Trophoblast cell (in vitro differentiated cells and primary cell): ENCODE measurements around the gene CSMD2.

Experiments used
- DNase-seq, 2 donors: peaks; one replicate each; pipeline ENCODE4 v3.0.0-alpha.2; 2016
- H2AFZ ChIP-seq: 2 replicates; pipeline ENCODE4 v1.6.1; 2013; ENCODE audit warnings: low read length, moderate library complexity, mild to moderate bottlenecking; ENCODE audit not compliant: insufficient read depth, poor library complexity
- H2AK5ac ChIP-seq: 2 replicates; pipeline ENCODE4 v1.6.1; 2013; ENCODE audit warnings: mild to moderate bottlenecking, low read length
- H2BK120ac ChIP-seq: 2 replicates; pipeline ENCODE4 v1.6.1; 2013; ENCODE audit warnings: low read length, mild to moderate bottlenecking, moderate library complexity; ENCODE audit not compliant: insufficient read depth, poor library complexity
- H2BK12ac ChIP-seq: 2 replicates; pipeline ENCODE4 v1.6.1; 2013; ENCODE audit warnings: mild to moderate bottlenecking, low read length, moderate library complexity
- H2BK5ac ChIP-seq: 2 replicates; pipeline ENCODE4 v1.6.1; 2013; ENCODE audit warnings: low read length, low read depth, moderate library complexity, mild to moderate bottlenecking; ENCODE audit not compliant: poor library complexity
- H3K14ac ChIP-seq: 2 replicates; pipeline ENCODE4 v1.6.1; 2013; ENCODE audit warnings: mild to moderate bottlenecking, low read length
- H3K18ac ChIP-seq: 2 replicates; pipeline ENCODE4 v1.6.1; 2013; ENCODE audit warnings: mild to moderate bottlenecking, low read length
- H3K23ac ChIP-seq: 2 replicates; pipeline ENCODE4 v1.6.1; 2013; ENCODE audit warnings: low read length
- H3K27ac ChIP-seq: 2 replicates; pipeline ENCODE4 v1.5.1; 2013; ENCODE audit warnings: low read depth, mild to moderate bottlenecking, inconsistent platforms, low read length, moderate library complexity
- H3K27me3 ChIP-seq: 2 replicates; pipeline ENCODE4 v1.6.1; 2013; ENCODE audit warnings: inconsistent platforms, mild to moderate bottlenecking, low read length, moderate library complexity; ENCODE audit not compliant: insufficient read depth
- H3K36me3 ChIP-seq, 2 experiments: 1 replicate in 1 of 2; 2 replicates in 1 of 2; pipeline ENCODE4 v1.6.1; 2013; ENCODE audit warnings: low read length in 2 of 2, mild to moderate bottlenecking in 2 of 2, moderate library complexity in 1 of 2; ENCODE audit not compliant: insufficient read depth in 2 of 2, control insufficient read depth in 1 of 2
- H3K4ac ChIP-seq: 2 replicates; pipeline ENCODE4 v1.6.1; 2013; ENCODE audit warnings: low read depth, mild to moderate bottlenecking, low read length, moderate library complexity
- H3K4me1 ChIP-seq, 2 experiments: 1 replicate in 1 of 2; 2 replicates in 1 of 2; pipeline ENCODE4 v1.6.1; 2013; ENCODE audit warnings: low read length in 2 of 2, mild to moderate bottlenecking in 2 of 2, moderate library complexity in 1 of 2; ENCODE audit not compliant: insufficient read depth in 2 of 2, control insufficient read depth in 1 of 2
- H3K4me2 ChIP-seq: 2 replicates; pipeline ENCODE4 v1.6.1; 2013; ENCODE audit warnings: inconsistent platforms, mild to moderate bottlenecking, low read length, moderate library complexity
- H3K4me3 ChIP-seq: 2 replicates; pipeline ENCODE4 v1.5.1; 2013; ENCODE audit warnings: mild to moderate bottlenecking, low read depth, low read length, inconsistent platforms
- H3K79me1 ChIP-seq: one replicate; pipeline ENCODE4 v1.6.1; 2013; ENCODE audit warnings: low read length
- H3K79me2 ChIP-seq: 2 replicates; pipeline ENCODE4 v1.6.1; 2013; ENCODE audit warnings: low read length, mild to moderate bottlenecking; ENCODE audit not compliant: control insufficient read depth, insufficient read depth, poor library complexity
- H3K9ac ChIP-seq: 2 replicates; pipeline ENCODE4 v1.6.1; 2013; ENCODE audit warnings: mild to moderate bottlenecking, low read length
- H3K9me3 ChIP-seq: 2 replicates; pipeline ENCODE4 v1.6.1; 2013; ENCODE audit warnings: low read depth, mild to moderate bottlenecking, control low read depth, inconsistent platforms, low read length; ENCODE audit not compliant: insufficient read depth
- H4K12ac ChIP-seq: 2 replicates; pipeline ENCODE4 v1.6.1; 2013; ENCODE audit warnings: low read depth, mild to moderate bottlenecking, low read length, moderate library complexity
- H4K8ac ChIP-seq: 2 replicates; pipeline ENCODE4 v1.6.1; 2013; ENCODE audit warnings: low read depth, mild to moderate bottlenecking, low read length, moderate library complexity
- H4K91ac ChIP-seq: one replicate; pipeline ENCODE4 v1.6.1; 2013; ENCODE audit warnings: low read depth, mild to moderate bottlenecking, low read length, moderate library complexity
- WGBS: extraction: QIAGEN DNeasy Blood & Tissue Kit; methylation state at CpG from one replicate; pipeline ENCODE4 v1.1.7; 2013; ENCODE audit warnings: missing lambda C conversion rate; ENCODE audit not compliant: insufficient read length, insufficient coverage; ENCODE audit errors: extremely low coverage; 5-methylcytosine and 5-hydroxymethylcytosine counted together

CSMD2 gene

DNA sequence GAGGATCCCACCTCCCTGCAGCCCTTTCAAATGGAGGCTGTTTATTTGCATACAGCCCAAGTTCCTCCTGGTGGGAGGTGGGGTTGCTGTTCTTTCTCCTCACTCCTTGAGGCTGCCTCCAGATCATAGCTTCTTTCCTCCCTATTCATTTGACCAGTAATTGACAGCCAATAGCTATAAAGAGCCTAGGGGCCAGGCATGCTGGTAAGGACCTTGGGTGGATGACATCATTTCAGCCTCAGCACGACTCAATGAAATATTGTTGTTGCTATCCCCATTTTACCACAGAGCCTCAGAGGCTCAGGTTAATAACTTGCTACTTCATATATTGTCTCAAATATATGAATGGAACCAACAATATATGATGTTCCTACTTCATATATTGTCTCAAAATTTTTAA is 661.5 kb downstream of the CSMD2 start:
- WGBS: no CpG with 5 or more reads among the region's 1 CpG
- H3K4me3 ChIP-seq: no peak overlapping the region
- no peak overlapping the region for H3K14ac ChIP-seq
- H2BK120ac ChIP-seq: no peak overlapping the region
- DNase-seq: no peak
- no peaks in the 10 kb centered on the region for H3K9me3 ChIP-seq
- no peak overlapping the region for H4K91ac ChIP-seq
- H3K36me3 ChIP-seq: no peaks in the 10 kb centered on the region
- H3K79me1 ChIP-seq: no peaks in the 10 kb centered on the region
- no peak overlapping the region for H2AFZ ChIP-seq
- H2BK12ac ChIP-seq: no peak overlapping the region
- no peaks in the 10 kb centered on the region for H3K27me3 ChIP-seq
- H4K8ac ChIP-seq: no peak overlapping the region
- peaks cover 4% of the 10 kb centered on the region in 2 experiments for H3K4me1 ChIP-seq
- H3K4me2 ChIP-seq: no peak overlapping the region
- H2AK5ac ChIP-seq: no peak overlapping the region
- no peak overlapping the region for H3K9ac ChIP-seq
- no peak overlapping the region for H3K4ac ChIP-seq
- H3K27ac ChIP-seq: no peak overlapping the region
- no peak overlapping the region for H2BK5ac ChIP-seq
- H3K18ac ChIP-seq: no peak overlapping the region
- no peaks in the 10 kb centered on the region for H3K79me2 ChIP-seq
- no peak overlapping the region for H4K12ac ChIP-seq
- no peak overlapping the region for H3K23ac ChIP-seq

DNA sequence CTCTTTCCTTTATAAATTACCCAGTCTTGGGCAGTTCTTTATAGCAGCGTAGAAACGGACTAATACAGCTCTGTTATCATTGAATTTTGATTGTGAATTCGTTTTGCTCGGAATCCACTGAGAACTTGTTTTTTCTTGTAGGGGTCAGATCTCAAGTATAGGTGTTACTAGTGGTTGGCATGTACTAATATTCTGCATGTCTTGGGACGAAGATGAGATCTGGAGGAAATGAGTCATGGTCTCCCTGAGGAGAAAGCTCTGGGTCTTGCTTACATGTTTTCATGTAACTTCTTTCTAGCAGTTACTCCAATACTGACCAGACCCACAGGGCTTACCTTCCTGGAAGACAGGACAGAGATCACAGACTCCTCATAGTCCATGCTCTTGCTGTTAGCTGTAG is 662.3 kb downstream of the CSMD2 start:
- peak in 1 of 2 donors; percentile 2 for DNase-seq
- Histone ChIP-seq H2BK5ac (no peak overlapping the region), H3K4me1 (peaks cover 4% of the 10 kb centered on the region in 2 experiments), H3K36me3 (no peaks in the 10 kb centered on the region), H4K12ac (no peak overlapping the region), H4K8ac (no peak overlapping the region), H2BK120ac (no peak overlapping the region), H3K4ac (no peak overlapping the region), H3K14ac (no peak overlapping the region), H3K27ac (no peak overlapping the region), H3K4me2 (no peak overlapping the region), H3K18ac (no peak overlapping the region), H3K9ac (no peak overlapping the region), H3K27me3 (no peaks in the 10 kb centered on the region), H3K4me3 (no peak overlapping the region), H4K91ac (no peak overlapping the region), H3K9me3 (no peaks in the 10 kb centered on the region), H2AFZ (no peak overlapping the region), H3K23ac (no peak overlapping the region), H2BK12ac (no peak overlapping the region), H3K79me1 (no peaks in the 10 kb centered on the region), H2AK5ac (no peak overlapping the region), H3K79me2 (no peaks in the 10 kb centered on the region)
- WGBS: no CpG with 5 or more reads among the region's 5 CpGs

DNA sequence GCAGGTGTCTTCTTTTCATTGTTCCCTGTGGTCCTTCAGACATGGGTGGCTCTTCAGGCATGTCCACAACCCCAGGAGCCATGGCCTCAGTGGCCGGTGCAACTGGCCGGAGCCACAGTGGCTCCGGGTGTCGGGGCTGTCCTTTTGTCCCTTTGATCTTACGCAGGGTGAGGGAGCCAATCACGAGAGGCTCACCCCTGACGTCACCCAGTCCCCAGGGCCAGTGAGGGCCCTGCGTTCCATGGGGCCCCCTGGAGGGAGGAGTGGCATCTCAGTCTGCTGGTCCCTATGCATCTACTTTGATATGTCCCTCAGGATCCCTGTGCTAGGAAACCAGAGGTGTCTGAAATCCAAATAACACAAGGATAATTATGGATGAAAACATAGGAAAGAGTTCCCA is 663.3 kb downstream of the CSMD2 start:
- Histone ChIP-seq H3K14ac (no peak overlapping the region), H3K27me3 (no peaks in the 10 kb centered on the region), H4K12ac (no peak overlapping the region), H3K9ac (no peak overlapping the region), H4K8ac (no peak overlapping the region), H3K4me1 (peaks cover 4% of the 10 kb centered on the region in 2 experiments), H2BK5ac (no peak overlapping the region), H3K18ac (no peak overlapping the region), H2AFZ (no peak overlapping the region), H2AK5ac (no peak overlapping the region), H3K23ac (no peak overlapping the region), H2BK120ac (no peak overlapping the region), H3K36me3 (no peaks in the 10 kb centered on the region), H3K27ac (no peak overlapping the region), H3K9me3 (peaks cover 7% of the 10 kb centered on the region), H3K4ac (no peak overlapping the region), H3K4me2 (no peak overlapping the region), H3K79me1 (no peaks in the 10 kb centered on the region), H2BK12ac (no peak overlapping the region), H3K4me3 (no peak overlapping the region), H4K91ac (no peak overlapping the region), H3K79me2 (no peaks in the 10 kb centered on the region)
- no peak for DNase-seq
- WGBS: no CpG with 5 or more reads among the region's 8 CpGs

DNA sequence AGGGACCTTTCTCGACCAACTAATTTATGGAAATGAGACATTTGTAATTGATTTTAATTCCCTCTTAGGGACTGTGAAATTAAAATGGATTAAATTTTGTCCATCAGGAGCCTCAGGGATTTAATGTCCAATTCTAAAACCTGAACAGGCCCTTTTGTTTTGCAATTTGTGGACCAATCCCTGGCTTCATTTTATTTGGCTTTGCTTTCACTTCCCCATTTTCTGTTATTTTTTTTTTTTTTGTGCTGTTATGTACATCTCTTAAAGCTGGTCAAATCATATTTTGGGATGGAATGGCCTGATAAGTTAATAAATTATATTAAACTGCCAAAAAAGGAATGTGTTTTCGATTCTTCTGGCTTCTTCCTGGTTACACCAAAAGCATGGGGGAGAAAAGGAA is 663.7 kb downstream of the CSMD2 start:
- DNase-seq: no peak
- H4K91ac ChIP-seq: no peak overlapping the region
- no peak overlapping the region for H4K12ac ChIP-seq
- no peak overlapping the region for H2BK12ac ChIP-seq
- H3K4me2 ChIP-seq: no peak overlapping the region
- no CpG with 5 or more reads among the region's 2 CpGs for WGBS
- no peak overlapping the region for H2AFZ ChIP-seq
- H3K4ac ChIP-seq: no peak overlapping the region
- H3K79me1 ChIP-seq: no peaks in the 10 kb centered on the region
- no peak overlapping the region for H3K14ac ChIP-seq
- H2AK5ac ChIP-seq: no peak overlapping the region
- no peak overlapping the region for H2BK120ac ChIP-seq
- no peak overlapping the region for H3K27ac ChIP-seq
- no peak overlapping the region for H3K23ac ChIP-seq
- peaks cover 4% of the 10 kb centered on the region in 2 experiments for H3K4me1 ChIP-seq
- H4K8ac ChIP-seq: no peak overlapping the region
- H3K36me3 ChIP-seq: no peaks in the 10 kb centered on the region
- H3K27me3 ChIP-seq: no peaks in the 10 kb centered on the region
- no peaks in the 10 kb centered on the region for H3K79me2 ChIP-seq
- no peak overlapping the region for H3K18ac ChIP-seq
- peaks cover 7% of the 10 kb centered on the region for H3K9me3 ChIP-seq
- H3K9ac ChIP-seq: no peak overlapping the region
- no peak overlapping the region for H2BK5ac ChIP-seq
- H3K4me3 ChIP-seq: no peak overlapping the region
